Neural crest cell (in vitro differentiated cells): ENCODE data around the gene DOCK1. TPM values are rescaled to one million over a fixed set of nuclear protein-coding genes. Genes with fewer than 3 reads are reported as not detected.
A peak's percentile ranks its signal among the peaks of the same experiment; 100 is the strongest.

Source experiments
- DNase-seq: peaks from one replicate; pipeline ENCODE4 v3.0.0; 2021; ENCODE audit warnings: low read depth, mixed read lengths, low spot score
- H3K27ac Mint-ChIP-seq: one replicate; pipeline ENCODE4 v1.8.0; 2021; ENCODE audit warnings: mild to moderate bottlenecking, mixed read lengths; ENCODE audit not compliant: unreplicated experiment
- H3K27me3 Mint-ChIP-seq: 2 replicates; pipeline ENCODE4 v1.8.0; 2021; ENCODE audit warnings: low read depth, mild to moderate bottlenecking, mixed read lengths
- H3K36me3 Mint-ChIP-seq: 2 replicates; pipeline ENCODE4 v1.8.0; 2021; ENCODE audit warnings: low read depth, mild to moderate bottlenecking, mixed read lengths
- H3K4me1 Mint-ChIP-seq: 2 replicates; pipeline ENCODE4 v1.8.0; 2021; ENCODE audit warnings: mixed read lengths
- H3K4me3 Mint-ChIP-seq: one replicate; pipeline ENCODE4 v1.8.0; 2021; ENCODE audit warnings: mild to moderate bottlenecking, mixed read lengths
- H3K9me3 Mint-ChIP-seq: 2 replicates; pipeline ENCODE4 v1.8.0; 2021; ENCODE audit warnings: mixed read lengths
- CTCF ChIP-seq: fragments of 200-600 bp; sonication (generic); conservative IDR thresholded peaks from 2 replicates; pipeline ENCODE4 v1.5.0; 2021; ENCODE audit warnings: antibody characterized with exemption, mild to moderate bottlenecking
- total RNA-seq: library from RNA; stranded (reverse); gene quantifications from 2 replicates; pipeline ENCODE4 v1.2.1, GENCODE V29; 2021

The DOCK1 gene
- total RNA-seq, 1 donor from 2014 or later = 55.8 TPM

GRCh38 chr10:127351542-127351941 is 446.3 kb downstream of the DOCK1 start:
- H3K36me3 Mint-ChIP-seq = peaks cover 2% of the 10 kb centered on the region
- H3K9me3 Mint-ChIP-seq = no peaks in the 10 kb centered on the region
- no peaks in the 10 kb centered on the region for H3K27me3 Mint-ChIP-seq
- DNase-seq = no peak
- no peak overlapping the region for H3K4me3 Mint-ChIP-seq
- no peak for TF ChIP-seq CTCF
- no peaks in the 10 kb centered on the region for H3K4me1 Mint-ChIP-seq
- peak overlapping the region; percentile 75 for H3K27ac Mint-ChIP-seq

- Mint-ChIP-seq H3K27me3 (no peaks in the 10 kb centered on the region), H3K4me3 (no peak overlapping the region), H3K36me3 (peaks cover 2% of the 10 kb centered on the region), H3K27ac (no peak overlapping the region), H3K4me1 (no peaks in the 10 kb centered on the region), H3K9me3 (no peaks in the 10 kb centered on the region)
- DNase-seq = no peak
- no peak for TF ChIP-seq CTCF
Measured at GRCh38 chr10:127353544-127353943, 448.3 kb downstream of the DOCK1 start.

- Mint-ChIP-seq H3K4me3 (no peak overlapping the region), H3K36me3 (peaks cover 1% of the 10 kb centered on the region), H3K27me3 (no peaks in the 10 kb centered on the region), H3K27ac (peak overlapping the region; percentile 67), H3K4me1 (no peaks in the 10 kb centered on the region), H3K9me3 (no peaks in the 10 kb centered on the region)
- no peak for TF ChIP-seq CTCF
- no peak for DNase-seq
Measured at GRCh38 chr10:127354255-127354654, 449.0 kb downstream of the DOCK1 start.

- DNase-seq = no peak
- Mint-ChIP-seq H3K36me3 (no peaks in the 10 kb centered on the region), H3K4me3 (no peak overlapping the region), H3K27me3 (no peaks in the 10 kb centered on the region), H3K9me3 (no peaks in the 10 kb centered on the region), H3K4me1 (no peaks in the 10 kb centered on the region), H3K27ac (no peak overlapping the region)
- peak; percentile 55 for TF ChIP-seq CTCF
Measured at GRCh38 chr10:127354992-127355391, 449.8 kb downstream of the DOCK1 start.

- no peak for TF ChIP-seq CTCF
- H3K4me3 Mint-ChIP-seq = no peak overlapping the region
- H3K4me1 Mint-ChIP-seq = no peaks in the 10 kb centered on the region
- no peaks in the 10 kb centered on the region for H3K27me3 Mint-ChIP-seq
- no peaks in the 10 kb centered on the region for H3K36me3 Mint-ChIP-seq
- no peaks in the 10 kb centered on the region for H3K9me3 Mint-ChIP-seq
- no peak for DNase-seq
- no peak overlapping the region for H3K27ac Mint-ChIP-seq
Measured at GRCh38 chr10:127356360-127356759, 451.1 kb downstream of the DOCK1 start.

- Mint-ChIP-seq H3K4me3 (no peak overlapping the region), H3K27me3 (no peaks in the 10 kb centered on the region), H3K36me3 (no peaks in the 10 kb centered on the region), H3K9me3 (no peaks in the 10 kb centered on the region), H3K27ac (no peak overlapping the region), H3K4me1 (no peaks in the 10 kb centered on the region)
- no peak for DNase-seq
- no peak for TF ChIP-seq CTCF
Measured at GRCh38 chr10:127357265-127357664, 452.0 kb downstream of the DOCK1 start.
